Subcutaneous abdominal adipose tissue (tissue), 5 donors: ENCODE data around the gene NGF.

Experiments
- H3K27ac ChIP-seq: one replicate; pipeline ENCODE4 v1.7.0; 2013; ENCODE audit warnings: low read depth, mild to moderate bottlenecking, inconsistent platforms, low read length, moderate library complexity
- H3K27me3 ChIP-seq, 5 donors: one replicate each; pipeline ENCODE4 v1.7.0; 2013; ENCODE audit warnings: low read length in 5 of 5, inconsistent platforms in 1 of 5; ENCODE audit not compliant: control insufficient read depth in 5 of 5, insufficient read depth in 4 of 5
- H3K36me3 ChIP-seq, 5 donors: one replicate each; pipeline ENCODE4 v1.7.0; 2013; ENCODE audit warnings: low read length in 5 of 5; ENCODE audit not compliant: control insufficient read depth in 5 of 5, insufficient read depth in 5 of 5
- H3K4me1 ChIP-seq, 5 donors: one replicate each; pipeline ENCODE4 v1.7.0; 2013; ENCODE audit warnings: low read length in 5 of 5, mild to moderate bottlenecking in 3 of 5, moderate library complexity in 1 of 5; ENCODE audit not compliant: control insufficient read depth in 5 of 5, insufficient read depth in 5 of 5
- H3K4me3 ChIP-seq, 5 donors: one replicate each; pipeline ENCODE4 v1.7.0; 2013; ENCODE audit warnings: low read length in 5 of 5, low read depth in 1 of 5
- H3K9ac ChIP-seq, 5 donors: one replicate each; pipeline ENCODE4 v1.7.0; 2013; ENCODE audit warnings: low read length in 5 of 5, mild to moderate bottlenecking in 4 of 5, moderate library complexity in 3 of 5
- H3K9me3 ChIP-seq, 5 donors: one replicate each; pipeline ENCODE4 v1.7.0; 2013; ENCODE audit warnings: low read length in 5 of 5; ENCODE audit not compliant: control insufficient read depth in 5 of 5
- donor health status: healthy.
- donor health status: healthy.
- donor health status: healthy.
- donor health status: healthy.
- donor health status: healthy.

NGF gene

GRCh38 chr1:115237023-115237422 is 101.0 kb downstream of the NGF start:
- Histone ChIP-seq H3K4me1 (no peaks in the 10 kb centered on the region), H3K27ac (no peak overlapping the region), H3K36me3 (no peaks in the 10 kb centered on the region), H3K27me3 (no peaks in the 10 kb centered on the region), H3K4me3 (no peak overlapping the region), H3K9me3 (no peaks in the 10 kb centered on the region), H3K9ac (no peak overlapping the region)
